H1 (cell line): Measurements from ENCODE around the gene ANKRD12.

ENCODE experiments used
- ATF2 ChIP-seq: IDR thresholded peaks from 2 replicates; pipeline ENCODE4 v1.6.1; 2012; ENCODE audit warnings: low read length, inconsistent platforms
- BCL11A ChIP-seq, 2 experiments: IDR thresholded peaks; one replicate each; pipeline ENCODE4 v1.6.1; 2011; ENCODE audit warnings: low read depth in 2 of 2, low read length in 2 of 2, mild to moderate bottlenecking in 2 of 2
- CHD1 ChIP-seq: IDR thresholded peaks from 2 replicates; pipeline ENCODE4 v1.6.1; 2012; ENCODE audit warnings: low read depth, low read length, improper control_type of control experiment
- CTCF ChIP-seq, 3 experiments: IDR thresholded peaks; 1 replicate in 2 of 3; 2 replicates in 1 of 3; pipeline versions ENCODE4 v1.5.1 to v1.6.1; 2011; ENCODE audit warnings: low read length in 3 of 3, mild to moderate bottlenecking in 3 of 3, inconsistent platforms in 2 of 3, low read depth in 1 of 3, moderate library complexity in 1 of 3; ENCODE audit not compliant: insufficient read depth in 1 of 3; ENCODE audit errors: control extremely low read depth in 1 of 3
- JUN ChIP-seq: IDR thresholded peaks from 2 replicates; pipeline ENCODE4 v1.6.1; 2011; ENCODE audit warnings: low read depth, mild to moderate bottlenecking, improper control_type of control experiment, low read length
- KDM5A ChIP-seq: fragments of 200-600 bp; IDR thresholded peaks from 2 replicates; pipeline ENCODE4 v1.7.1; 2012; ENCODE audit warnings: mild to moderate bottlenecking, low read length, inconsistent platforms, mixed read lengths
- POLR2A ChIP-seq, 2 experiments: IDR thresholded peaks; 1 replicate in 1 of 2; 2 replicates in 1 of 2; pipeline ENCODE4 v1.6.1; 2011; ENCODE audit warnings: low read depth in 2 of 2, low read length in 2 of 2, mild to moderate bottlenecking in 2 of 2; ENCODE audit errors: control extremely low read depth in 1 of 2
- ZNF274 ChIP-seq: IDR thresholded peaks from 2 replicates; pipeline ENCODE4 v1.7.0; 2012; ENCODE audit warnings: low read length, borderline replicate concordance; ENCODE audit errors: extremely low read depth

GRCh38 chr18:9104244-9104901 lies 32.2 kb upstream of the ANKRD12 start:
- TF ChIP-seq CHD1 (no peak), ATF2 (no peak), CTCF (IDR thresholded peaks at IDR 0.05; ENCODE audit: control extremely low read depth in 1 of 3, insufficient read depth in 1 of 3, low read depth in 1 of 3, low read length in 3 of 3) (no peak), POLR2A (IDR thresholded peaks at IDR 0.05; ENCODE audit: control extremely low read depth in 1 of 2, low read depth in 2 of 2, low read length in 2 of 2) (no peak), BCL11A (IDR thresholded peaks at IDR 0.05; ENCODE audit: low read depth in 2 of 2, low read length in 2 of 2) (no peak), KDM5A (no peak), ZNF274 (no peak), JUN (no peak)
